NCI-H2171 (cell line): ENCODE measurements around the gene TAF9B.
"Not testable (repeated sequence)": the region's sequence is repeated elsewhere in the genome, so short reads cannot be mapped to it uniquely, and the experiment has no call there.

ENCODE experiments used
- DNase-seq: peaks from one replicate; lab custom pipeline; 2025; lab: John Stamatoyannopoulos, UW

Gene TAF9B

GRCh38 chrX:78139160-78140123, at the start of gene TAF9B:
TAF9B (minus strand) TSS chrX:78139650; CDS start chrX:78139611, 39 bp downstream.
- peak; percentile 77 for DNase-seq

- DNase-seq, result no peak
Measured at GRCh38 chrX:78182881-78183280, 43.4 kb upstream of the TAF9B start.

- no peak for DNase-seq
Measured at GRCh38 chrX:78181307-78181706, 41.9 kb upstream of the TAF9B start.

GRCh38 chrX:78168065-78168464, 28.6 kb upstream of the TAF9B start:
- no peak for DNase-seq

- DNase-seq, result no peak
Measured at GRCh38 chrX:78165425-78165824, 26.0 kb upstream of the TAF9B start.

GRCh38 chrX:78163175-78163574, 23.7 kb upstream of the TAF9B start:
- not testable (repeated sequence) for DNase-seq

GRCh38 chrX:78160711-78161110, 21.3 kb upstream of the TAF9B start:
- DNase-seq, result not testable (repeated sequence)

GRCh38 chrX:78157846-78158245, 18.4 kb upstream of the TAF9B start:
- not testable (repeated sequence) for DNase-seq

- DNase-seq, result not testable (repeated sequence)
Measured at GRCh38 chrX:78157373-78157772, 17.9 kb upstream of the TAF9B start.

GRCh38 chrX:78147002-78147540, 7.6 kb upstream of the TAF9B start:
- DNase-seq, result not testable (repeated sequence)

GRCh38 chrX:78140206-78140605, 756 bp upstream of the TAF9B start:
- DNase-seq, result no peak

- no peak for DNase-seq
Measured at GRCh38 chrX:78133238-78133960, 6.1 kb downstream of the TAF9B start.

- no peak for DNase-seq
Measured at GRCh38 chrX:78131117-78131516, 8.3 kb downstream of the TAF9B start.

GRCh38 chrX:78130396-78130795, 9.1 kb downstream of the TAF9B start:
- DNase-seq, result no peak

GRCh38 chrX:78129714-78130113, 9.7 kb downstream of the TAF9B start:
- no peak for DNase-seq

GRCh38 chrX:78125781-78126180, 13.7 kb downstream of the TAF9B start:
- not testable (repeated sequence) for DNase-seq

- no peak for DNase-seq
Measured at GRCh38 chrX:78125148-78125547, 14.3 kb downstream of the TAF9B start.

GRCh38 chrX:78124307-78124706, 15.1 kb downstream of the TAF9B start:
- DNase-seq, result no peak

- no peak for DNase-seq
Measured at GRCh38 chrX:78123190-78123589, 16.3 kb downstream of the TAF9B start.

GRCh38 chrX:78119521-78120227, 19.8 kb downstream of the TAF9B start:
- no peak for DNase-seq

GRCh38 chrX:78118628-78119027, 20.8 kb downstream of the TAF9B start:
- DNase-seq, result no peak

- no peak for DNase-seq
Measured at GRCh38 chrX:78116766-78117165, 22.7 kb downstream of the TAF9B start.
